HEK293 (cell line): Measurements from ENCODE around the gene TFAP2E.

Source experiments
- CTCF ChIA-PET: fragments of 350-600 bp; formaldehyde crosslinking; extraction: SDS; loops from one replicate; lab custom pipeline; 2021; ENCODE audit warnings: antibody characterized with exemption; lab: Yijun Ruan, JAX
- POLR2A ChIA-PET: fragments of 300-600 bp; formaldehyde crosslinking; extraction: SDS; loops from one replicate; lab custom pipeline; 2020; ENCODE audit warnings: antibody characterized with exemption, inconsistent platforms; lab: Yijun Ruan, JAX
- H3K27ac ChIP-seq: fragments of 200-500 bp; sonication (Bioruptor generic); 2 replicates; pipeline ENCODE4 v1.5.1; 2014; ENCODE audit warnings: low read depth, low read length, control low read depth, inconsistent platforms; ENCODE audit errors: extremely low read depth
- H3K36me3 ChIP-seq, 2 experiments: fragments of 200-500 bp in 1 of 2; sonication (Bioruptor generic) in 1 of 2; 1 replicate in 1 of 2; 2 replicates in 1 of 2; pipeline ENCODE4 v1.5.1; 2014 to 2017; ENCODE audit warnings: inconsistent platforms in 2 of 2, low read length in 2 of 2; ENCODE audit not compliant: control insufficient read depth in 2 of 2, insufficient read depth in 1 of 2
- H3K4me1 ChIP-seq: fragments of 200-500 bp; sonication (Bioruptor generic); 2 replicates; pipeline ENCODE4 v1.5.1; 2014; ENCODE audit warnings: mild to moderate bottlenecking, low read length, inconsistent platforms; ENCODE audit not compliant: control insufficient read depth, insufficient read depth
- H3K4me3 ChIP-seq: 2 replicates; pipeline ENCODE4 v1.5.1; 2011; ENCODE audit warnings: low read depth, mild to moderate bottlenecking, control low read depth, low read length, moderate library complexity
- H3K9me3 ChIP-seq: fragments of 200-500 bp; sonication (Bioruptor generic); 2 replicates; pipeline ENCODE4 v1.5.1; 2014; ENCODE audit warnings: low read depth, low read length, inconsistent platforms; ENCODE audit not compliant: control insufficient read depth, insufficient read depth
- BCL11B ChIP-seq: fragments of 450-650 bp; formaldehyde crosslinking; IDR thresholded peaks from 2 replicates; pipeline ENCODE4 v1.5.1; 2016; ENCODE audit warnings: low read depth, missing biosample characterization, missing genetic modification characterization
- FEZF1 ChIP-seq: fragments of 450-650 bp; formaldehyde crosslinking; IDR thresholded peaks from 2 replicates; pipeline ENCODE4 v1.5.1; 2016; ENCODE audit warnings: missing biosample characterization, missing genetic modification characterization
- HOXC10 ChIP-seq: sonication (generic); formaldehyde crosslinking; IDR thresholded peaks from 2 replicates; pipeline ENCODE4 v1.8.1; 2023; ENCODE audit warnings: mild to moderate bottlenecking, missing genetic modification reagents
- IKZF3 ChIP-seq: fragments of 450-650 bp; IDR thresholded peaks from 2 replicates; pipeline ENCODE4 v1.5.0; 2018; ENCODE audit warnings: missing biosample characterization, mild to moderate bottlenecking, missing genetic modification characterization, moderate library complexity
- KLF16 ChIP-seq: fragments of 450-650 bp; formaldehyde crosslinking; IDR thresholded peaks from 2 replicates; pipeline ENCODE4 v1.5.1; 2017; ENCODE audit warnings: missing biosample characterization, missing genetic modification characterization
- ZBTB7A ChIP-seq: fragments of 450-650 bp; formaldehyde crosslinking; IDR thresholded peaks from 2 replicates; pipeline ENCODE4 v1.5.1; 2016; ENCODE audit warnings: low read depth, missing biosample characterization, missing genetic modification characterization
- ZIC2 ChIP-seq: fragments of 450-650 bp; formaldehyde crosslinking; IDR thresholded peaks from 2 replicates; pipeline ENCODE4 v1.5.1; 2016; ENCODE audit warnings: missing biosample characterization, missing genetic modification characterization
- ZNF146 ChIP-seq: fragments of 450-650 bp; formaldehyde crosslinking; IDR thresholded peaks from 2 replicates; pipeline ENCODE4 v1.5.1; 2016; ENCODE audit warnings: missing biosample characterization, missing genetic modification characterization
- ZNF19 ChIP-seq: fragments of 450-650 bp; formaldehyde crosslinking; IDR thresholded peaks from 2 replicates; pipeline ENCODE4; 2016; ENCODE audit warnings: missing biosample characterization, missing genetic modification characterization, low read depth
- ZNF2 ChIP-seq: fragments of 450-650 bp; formaldehyde crosslinking; IDR thresholded peaks from 2 replicates; pipeline ENCODE4 v1.5.1; 2016; ENCODE audit warnings: missing biosample characterization, missing genetic modification characterization
- ZNF223 ChIP-seq: fragments of 450-650 bp; formaldehyde crosslinking; IDR thresholded peaks from 2 replicates; pipeline ENCODE4 v1.5.1; 2016; ENCODE audit warnings: missing biosample characterization, missing genetic modification characterization
- ZNF311 ChIP-seq: fragments of 450-650 bp; formaldehyde crosslinking; IDR thresholded peaks from 2 replicates; pipeline ENCODE4 v1.5.1; 2017; ENCODE audit warnings: missing biosample characterization, missing genetic modification characterization, borderline replicate concordance
- ZNF394 ChIP-seq: fragments of 450-650 bp; formaldehyde crosslinking; IDR thresholded peaks from 2 replicates; pipeline ENCODE4 v1.5.1; 2016; ENCODE audit warnings: missing biosample characterization, missing genetic modification characterization, mild to moderate bottlenecking, moderate library complexity, borderline replicate concordance
- ZNF529 ChIP-seq: fragments of 450-650 bp; formaldehyde crosslinking; IDR thresholded peaks from 2 replicates; pipeline ENCODE4 v1.5.1; 2017; ENCODE audit warnings: missing genetic modification characterization, missing biosample characterization; ENCODE audit not compliant: insufficient replicate concordance
- ZNF560 ChIP-seq: fragments of 450-650 bp; formaldehyde crosslinking; IDR thresholded peaks from 2 replicates; pipeline ENCODE4 v1.5.1; 2017; ENCODE audit warnings: missing biosample characterization, missing genetic modification characterization, borderline replicate concordance
- ZNF610 ChIP-seq: fragments of 450-650 bp; formaldehyde crosslinking; IDR thresholded peaks from 2 replicates; pipeline ENCODE4 v1.5.1; 2016; ENCODE audit warnings: missing biosample characterization, missing genetic modification characterization, borderline replicate concordance
- ZNF670 ChIP-seq: fragments of 450-650 bp; formaldehyde crosslinking; IDR thresholded peaks from 2 replicates; pipeline ENCODE4 v1.5.1; 2016; ENCODE audit warnings: missing biosample characterization, missing genetic modification characterization, low read depth
- ZNF677 ChIP-seq: fragments of 450-650 bp; IDR thresholded peaks from 2 replicates; pipeline ENCODE4 v1.5.0; 2018; ENCODE audit warnings: missing biosample characterization, mild to moderate bottlenecking, missing genetic modification characterization, moderate library complexity
- ZNF76 ChIP-seq: fragments of 450-650 bp; formaldehyde crosslinking; IDR thresholded peaks from 2 replicates; pipeline ENCODE4; 2016; ENCODE audit warnings: low read depth, missing biosample characterization, missing genetic modification characterization, borderline replicate concordance
- ZNF776 ChIP-seq: fragments of 450-650 bp; formaldehyde crosslinking; IDR thresholded peaks from 2 replicates; pipeline ENCODE4 v1.5.0; 2017; ENCODE audit warnings: missing biosample characterization, missing genetic modification characterization, borderline replicate concordance
- ZNF830 ChIP-seq: fragments of 450-650 bp; IDR thresholded peaks from 2 replicates; pipeline ENCODE4 v1.5.0; 2018; ENCODE audit warnings: missing biosample characterization, missing genetic modification characterization, low read depth, mild to moderate bottlenecking, moderate library complexity
- ZXDB ChIP-seq: fragments of 450-650 bp; formaldehyde crosslinking; IDR thresholded peaks from 2 replicates; pipeline ENCODE4 v1.5.1; 2016; ENCODE audit warnings: missing biosample characterization, missing genetic modification characterization
- TF ChIP-seq, protein P1 (sequence below): fragments of 450-650 bp; formaldehyde crosslinking; IDR thresholded peaks from 2 replicates; pipeline ENCODE4 v1.5.1; 2016; ENCODE audit warnings: missing biosample characterization, missing genetic modification characterization
- TF ChIP-seq, protein P2 (sequence below): fragments of 450-650 bp; formaldehyde crosslinking; conservative IDR thresholded peaks from 2 replicates; pipeline ENCODE4 v1.5.1; 2016; ENCODE audit warnings: low read depth, missing biosample characterization, missing genetic modification characterization

The TFAP2E gene

DNA sequence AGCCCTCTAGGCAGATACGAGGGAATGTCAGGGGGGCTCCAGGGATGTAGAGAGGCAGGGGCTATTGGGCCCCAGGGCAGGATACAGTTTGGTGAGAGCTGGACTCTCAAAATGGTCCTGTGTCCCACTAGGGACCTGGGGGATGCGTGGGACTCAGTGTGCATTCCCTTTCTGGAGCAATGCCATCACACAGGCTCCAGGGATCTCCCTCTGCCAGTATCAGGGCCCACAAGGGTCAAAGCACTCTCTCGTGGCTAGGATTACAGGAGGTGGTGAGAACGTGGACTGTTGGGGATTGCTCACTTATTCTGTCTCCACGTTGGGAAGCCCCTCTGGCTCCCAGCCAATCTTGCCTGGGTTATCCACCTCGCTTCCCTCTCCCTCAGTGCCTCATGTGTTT is 41.7 kb upstream of the TFAP2E start:
- no peaks in the 10 kb centered on the region for H3K4me1 ChIP-seq
- H3K4me3 ChIP-seq, result no peak overlapping the region
- TF ChIP-seq ZNF610 (tag by site-specific recombination) (no peak), ZNF670 (tag by site-specific recombination) (no peak), ZXDB (no peak), ZNF223 (tag by site-specific recombination) (no peak), ZNF311 (no peak), ZNF19 (tag by site-specific recombination) (no peak), ZNF394 (tag by site-specific recombination) (no peak), HOXC10 (no peak), IKZF3 (no peak), ZNF146 (tag by site-specific recombination) (no peak), ZNF529 (tag by site-specific recombination) (no peak), ZNF2 (no peak), KLF16 (no peak), ZNF560 (tag by site-specific recombination) (no peak), FEZF1 (tag by site-specific recombination) (no peak)
- TF ChIP-seq, protein P1, sequence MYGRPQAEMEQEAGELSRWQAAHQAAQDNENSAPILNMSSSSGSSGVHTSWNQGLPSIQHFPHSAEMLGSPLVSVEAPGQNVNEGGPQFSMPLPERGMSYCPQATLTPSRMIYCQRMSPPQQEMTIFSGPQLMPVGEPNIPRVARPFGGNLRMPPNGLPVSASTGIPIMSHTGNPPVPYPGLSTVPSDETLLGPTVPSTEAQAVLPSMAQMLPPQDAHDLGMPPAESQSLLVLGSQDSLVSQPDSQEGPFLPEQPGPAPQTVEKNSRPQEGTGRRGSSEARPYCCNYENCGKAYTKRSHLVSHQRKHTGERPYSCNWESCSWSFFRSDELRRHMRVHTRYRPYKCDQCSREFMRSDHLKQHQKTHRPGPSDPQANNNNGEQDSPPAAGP, result no peak
- TF ChIP-seq, all 188 proteins: peak for 0
- no peaks in the 10 kb centered on the region for H3K9me3 ChIP-seq
- H3K36me3 ChIP-seq, result peaks cover 0 to 23% of the 10 kb centered on the region in 2 experiments; a peak in 2 of 3 replicates
- POLR2A ChIA-PET, result no interaction called here
- CTCF ChIA-PET, result interaction anchor here (0.7 kb wide), 1 partner anchor 33 kb away, joined by 3 read pairs; no protein-coding TSS in a partner anchor
- no peak overlapping the region for H3K27ac ChIP-seq

GRCh38 chr1:35532497-35533223 is 40.5 kb upstream of the TFAP2E start:
- peaks cover 3% of the 10 kb centered on the region for H3K4me1 ChIP-seq
- no peak for TF ChIP-seq ZBTB7A
- TF ChIP-seq ZNF76 (tag by site-specific recombination), result no peak
- no peak for TF ChIP-seq ZNF677 (tag by site-specific recombination)
- no peak for TF ChIP-seq BCL11B (tag by site-specific recombination)
- TF ChIP-seq ZIC2 (tag by site-specific recombination), result no peak
- TF ChIP-seq ZNF830 (tag by site-specific recombination), result no peak
- no peak for TF ChIP-seq ZNF776
- TF ChIP-seq, protein P2, sequence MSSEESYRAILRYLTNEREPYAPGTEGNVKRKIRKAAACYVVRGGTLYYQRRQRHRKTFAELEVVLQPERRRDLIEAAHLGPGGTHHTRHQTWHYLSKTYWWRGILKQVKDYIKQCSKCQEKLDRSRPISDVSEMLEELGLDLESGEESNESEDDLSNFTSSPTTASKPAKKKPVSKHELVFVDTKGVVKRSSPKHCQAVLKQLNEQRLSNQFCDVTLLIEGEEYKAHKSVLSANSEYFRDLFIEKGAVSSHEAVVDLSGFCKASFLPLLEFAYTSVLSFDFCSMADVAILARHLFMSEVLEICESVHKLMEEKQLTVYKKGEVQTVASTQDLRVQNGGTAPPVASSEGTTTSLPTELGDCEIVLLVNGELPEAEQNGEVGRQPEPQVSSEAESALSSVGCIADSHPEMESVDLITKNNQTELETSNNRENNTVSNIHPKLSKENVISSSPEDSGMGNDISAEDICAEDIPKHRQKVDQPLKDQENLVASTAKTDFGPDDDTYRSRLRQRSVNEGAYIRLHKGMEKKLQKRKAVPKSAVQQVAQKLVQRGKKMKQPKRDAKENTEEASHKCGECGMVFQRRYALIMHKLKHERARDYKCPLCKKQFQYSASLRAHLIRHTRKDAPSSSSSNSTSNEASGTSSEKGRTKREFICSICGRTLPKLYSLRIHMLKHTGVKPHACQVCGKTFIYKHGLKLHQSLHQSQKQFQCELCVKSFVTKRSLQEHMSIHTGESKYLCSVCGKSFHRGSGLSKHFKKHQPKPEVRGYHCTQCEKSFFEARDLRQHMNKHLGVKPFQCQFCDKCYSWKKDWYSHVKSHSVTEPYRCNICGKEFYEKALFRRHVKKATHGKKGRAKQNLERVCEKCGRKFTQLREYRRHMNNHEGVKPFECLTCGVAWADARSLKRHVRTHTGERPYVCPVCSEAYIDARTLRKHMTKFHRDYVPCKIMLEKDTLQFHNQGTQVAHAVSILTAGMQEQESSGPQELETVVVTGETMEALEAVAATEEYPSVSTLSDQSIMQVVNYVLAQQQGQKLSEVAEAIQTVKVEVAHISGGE (tag by site-specific recombination), result no peak
- H3K27ac ChIP-seq, result no peak overlapping the region
- ChIA-PET POLR2A (no interaction called here), CTCF (interaction anchor here (0.6 to 0.9 kb wide), 4 partner anchors 9 to 411 kb away, joined by 3 read pairs; no protein-coding TSS in a partner anchor)
- peaks cover 0 to 23% of the 10 kb centered on the region in 2 experiments; a peak in 2 of 3 replicates for H3K36me3 ChIP-seq
- H3K9me3 ChIP-seq, result no peaks in the 10 kb centered on the region
- H3K4me3 ChIP-seq, result no peak overlapping the region
